Measurements from ENCODE around the gene CAMK2B. TPM values are rescaled to one million over a fixed set of nuclear protein-coding genes. Genes with fewer than 3 reads are reported as not detected.

CAMK2B gene
- total RNA-seq, 4 donors from 2014 or later, result 0.44 to 5.1 (median 0.81) TPM

DNA sequence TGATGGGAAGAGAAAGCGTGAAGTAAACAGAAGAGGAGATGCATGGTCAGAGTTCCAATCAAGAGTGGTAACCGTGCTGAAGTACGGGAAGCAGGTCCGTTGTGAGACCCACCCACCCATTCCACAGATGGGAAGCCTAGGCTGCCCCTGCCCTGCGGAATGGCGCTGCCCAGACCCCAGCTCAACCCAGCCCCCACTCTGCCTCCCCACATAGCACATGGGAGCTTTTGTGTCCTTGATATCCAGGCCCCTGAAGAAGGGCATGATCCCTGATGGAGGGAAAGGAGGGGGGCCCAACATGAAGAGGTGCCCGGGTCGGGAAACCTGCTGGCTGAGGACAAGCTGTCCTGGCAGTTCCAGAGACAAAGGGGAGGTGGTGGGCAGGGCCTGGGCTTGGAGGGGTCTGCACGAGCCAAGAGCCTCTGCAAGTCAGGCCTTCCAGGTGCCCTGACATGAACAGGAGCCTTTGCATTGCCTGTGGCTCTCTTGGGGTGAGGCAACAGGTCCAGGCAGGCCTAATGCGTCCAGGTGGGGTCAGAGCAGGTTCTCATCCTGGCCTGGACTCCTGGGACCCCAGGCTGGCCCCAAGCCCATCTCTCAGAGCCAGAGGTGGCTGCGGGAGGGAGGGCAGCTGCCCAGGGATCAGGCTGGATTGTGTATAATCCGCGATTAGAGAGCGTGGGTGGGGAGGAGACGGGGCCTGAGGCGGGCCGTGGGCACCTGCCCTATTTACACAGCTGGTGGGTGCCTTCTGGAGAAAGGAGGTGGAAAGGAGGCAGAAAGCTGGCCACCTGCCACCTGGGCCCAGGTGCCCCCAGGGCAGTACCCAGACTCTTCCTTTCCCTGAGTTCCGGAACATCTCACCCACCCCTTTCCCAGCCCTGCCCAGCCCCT, 101.1 kb downstream of the CAMK2B start:
- no peak for TF ChIP-seq CTCF (IDR thresholded peaks at IDR 0.05; ENCODE audit: low read depth)

DNA sequence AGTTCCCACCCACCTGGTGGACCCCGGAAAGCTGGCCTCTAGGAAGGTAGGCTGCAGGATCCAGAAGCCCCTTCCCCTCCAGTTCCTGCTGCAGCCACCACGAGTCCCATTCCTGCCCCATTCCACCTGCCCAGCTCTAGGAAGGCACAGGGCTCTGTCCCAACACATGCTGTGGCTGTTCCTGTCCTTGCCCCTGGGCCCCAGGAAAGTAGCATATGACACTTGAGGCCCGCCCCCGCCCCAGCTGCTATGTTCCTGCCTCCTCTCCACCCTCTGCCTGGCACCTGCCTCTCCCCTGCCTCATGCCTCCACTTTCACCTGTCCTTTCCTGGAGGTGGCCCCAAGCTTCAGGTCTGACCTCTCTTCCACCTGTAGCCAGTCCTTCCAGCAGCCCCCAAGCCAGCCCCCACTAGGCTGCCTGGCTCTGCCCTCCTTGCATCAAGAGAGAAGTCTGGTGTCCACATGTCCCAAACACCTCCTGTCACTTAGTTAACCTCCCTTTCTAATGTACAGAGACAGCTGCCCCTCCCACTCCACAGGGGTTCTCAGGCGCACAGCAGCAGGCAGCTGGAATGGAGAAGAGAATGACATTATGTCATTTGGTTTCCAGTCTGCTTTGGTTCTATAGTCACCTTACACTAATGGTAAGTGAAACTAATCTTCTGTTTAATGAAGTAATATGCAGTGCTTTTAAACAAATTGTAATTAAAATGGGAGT, 101.9 kb downstream of the CAMK2B start:
- TF ChIP-seq CTCF (IDR thresholded peaks at IDR 0.05; ENCODE audit: low read depth), result no peak

- no peak for TF ChIP-seq CTCF (IDR thresholded peaks at IDR 0.05; ENCODE audit: low read depth)
Measured at GRCh38 chr7:44222776-44223261, 102.6 kb downstream of the CAMK2B start.

- no peak for TF ChIP-seq CTCF (IDR thresholded peaks at IDR 0.05; ENCODE audit: low read depth)
Measured at GRCh38 chr7:44222074-44222473, 103.3 kb downstream of the CAMK2B start.

DNA sequence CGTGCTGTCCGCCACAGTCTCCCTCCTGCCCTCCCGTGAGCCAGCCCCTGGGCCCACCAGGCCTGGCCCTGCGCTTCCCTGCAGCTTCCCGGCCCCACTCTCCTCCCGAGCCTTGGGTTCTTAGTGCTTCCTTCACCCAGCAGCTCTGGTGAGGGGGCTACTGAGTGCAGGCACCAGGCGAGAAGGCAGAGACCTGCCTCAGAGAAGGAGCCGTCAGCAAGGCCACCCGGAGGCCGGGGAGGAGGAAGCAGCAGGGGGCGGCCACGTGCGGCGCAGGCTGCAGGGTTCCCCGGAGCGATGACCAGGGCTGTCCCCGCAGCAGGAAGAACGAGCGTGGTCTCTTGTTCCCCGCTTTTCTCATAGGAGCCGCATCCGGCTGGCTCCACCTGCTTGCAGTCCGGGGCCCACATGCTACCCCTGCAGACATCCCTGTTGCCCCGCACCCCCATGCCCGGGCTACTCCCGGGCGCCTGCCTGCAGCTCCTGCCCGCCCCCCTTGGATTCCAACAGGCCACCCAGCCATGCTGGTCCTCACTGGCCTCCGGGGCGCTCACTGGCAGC, 104.1 kb downstream of the CAMK2B start:
- no peak for TF ChIP-seq CTCF (IDR thresholded peaks at IDR 0.05; ENCODE audit: low read depth)

- TF ChIP-seq CTCF (IDR thresholded peaks at IDR 0.05; ENCODE audit: low read depth), result no peak
Measured at GRCh38 chr7:44220358-44221112, 104.9 kb downstream of the CAMK2B start.

All from subcutaneous adipose tissue (tissue), 4 donors.